Measurements from ENCODE around the gene RGMA.

DNA sequence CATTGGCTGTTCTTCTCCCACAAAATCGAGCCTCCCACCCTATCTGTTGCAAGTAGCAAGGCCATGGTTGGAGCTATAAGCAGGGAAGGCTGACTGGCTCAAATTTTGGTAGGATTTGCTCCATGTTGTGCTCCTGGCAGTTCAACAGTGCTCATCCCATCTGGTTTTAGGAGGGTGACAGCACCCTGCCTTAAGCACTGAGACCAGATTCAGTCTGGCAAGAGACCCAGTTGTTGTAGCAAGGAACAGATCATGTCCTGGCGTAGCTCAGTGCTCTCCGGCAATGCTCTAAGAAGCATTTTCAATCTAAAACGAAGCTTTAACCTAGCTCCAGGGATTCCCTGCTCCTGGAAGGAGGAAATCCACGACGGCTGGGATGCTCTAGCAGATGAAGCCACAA, 91.2 kb downstream of the RGMA start:
- TF ChIP-seq, protein P1, sequence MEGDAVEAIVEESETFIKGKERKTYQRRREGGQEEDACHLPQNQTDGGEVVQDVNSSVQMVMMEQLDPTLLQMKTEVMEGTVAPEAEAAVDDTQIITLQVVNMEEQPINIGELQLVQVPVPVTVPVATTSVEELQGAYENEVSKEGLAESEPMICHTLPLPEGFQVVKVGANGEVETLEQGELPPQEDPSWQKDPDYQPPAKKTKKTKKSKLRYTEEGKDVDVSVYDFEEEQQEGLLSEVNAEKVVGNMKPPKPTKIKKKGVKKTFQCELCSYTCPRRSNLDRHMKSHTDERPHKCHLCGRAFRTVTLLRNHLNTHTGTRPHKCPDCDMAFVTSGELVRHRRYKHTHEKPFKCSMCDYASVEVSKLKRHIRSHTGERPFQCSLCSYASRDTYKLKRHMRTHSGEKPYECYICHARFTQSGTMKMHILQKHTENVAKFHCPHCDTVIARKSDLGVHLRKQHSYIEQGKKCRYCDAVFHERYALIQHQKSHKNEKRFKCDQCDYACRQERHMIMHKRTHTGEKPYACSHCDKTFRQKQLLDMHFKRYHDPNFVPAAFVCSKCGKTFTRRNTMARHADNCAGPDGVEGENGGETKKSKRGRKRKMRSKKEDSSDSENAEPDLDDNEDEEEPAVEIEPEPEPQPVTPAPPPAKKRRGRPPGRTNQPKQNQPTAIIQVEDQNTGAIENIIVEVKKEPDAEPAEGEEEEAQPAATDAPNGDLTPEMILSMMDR (IDR thresholded peaks at IDR 0.05) = no peak
- TF ChIP-seq POLR2AphosphoS5 (IDR thresholded peaks at IDR 0.05) (no peak), POLR2A (IDR thresholded peaks at IDR 0.05) (no peak), EP300 (IDR thresholded peaks at IDR 0.05) (no peak)
